Adrenal gland (tissue), 12 donors: ENCODE results near the gene RBBP5. TPM values are rescaled to one million over a fixed set of nuclear protein-coding genes. Genes with fewer than 3 reads are reported as not detected.

ENCODE experiments used
- DNase-seq, 7 donors: peaks; one replicate each; pipeline ENCODE4 v3.0.0-alpha.2; 2019 to 2020
- H3K27ac ChIP-seq, 5 donors: fragments of 200-600 bp; sonication (generic) in 4 of 5; 1 replicate in 3 of 5; 2 replicates in 2 of 5; pipeline versions ENCODE4 v1.5.1 to v1.8.0; 2016 to 2020; ENCODE audit warnings: mild to moderate bottlenecking in 1 of 5
- H3K27me3 ChIP-seq: fragments of 200-600 bp; 2 replicates; pipeline ENCODE4 v1.8.0; 2021
- H3K36me3 ChIP-seq, 2 donors: fragments of 200-600 bp; replicated peaks in 1 of 2; 1 replicate in 1 of 2; 2 replicates in 1 of 2; pipeline versions ENCODE4 v1.5.1 to v1.8.0; 2018 to 2022
- H3K4me1 ChIP-seq, 2 donors: fragments of 200-600 bp; replicated peaks in 1 of 2; 1 replicate in 1 of 2; 2 replicates in 1 of 2; pipeline versions ENCODE4 v1.5.1 to v1.8.0; 2018 to 2021
- H3K4me3 ChIP-seq, 4 donors: fragments of 200-600 bp; sonication (generic) in 3 of 4; one replicate each; pipeline ENCODE4 v1.5.1; 2016 to 2018
- H3K9me3 ChIP-seq, 3 donors: fragments of 200-600 bp; sonication (generic) in 1 of 3; replicated peaks in 1 of 3; 1 replicate in 2 of 3; 2 replicates in 1 of 3; pipeline versions ENCODE4 v1.5.1 to v1.8.0; 2016 to 2021
- POLR2A ChIP-seq, 2 donors: fragments of 450-650 bp; IDR thresholded peaks; one replicate each; pipeline ENCODE4 v1.6.1; 2017; ENCODE audit warnings: antibody characterized with exemption in 2 of 2, mild to moderate bottlenecking in 2 of 2, moderate library complexity in 1 of 2
- WGBS, 4 donors: extraction: QIAGEN DNeasy Blood & Tissue Kit in 2 of 4; methylation state at CpG; one replicate each; pipeline versions ENCODE4 v1.1.5 to v1.1.7; 2013 to 2017; 5-methylcytosine and 5-hydroxymethylcytosine counted together
- intact Hi-C, 2 donors: fragments of 100-400 bp; cut with DNase I; formaldehyde crosslinking; loops; one replicate each; pipeline versions ENCODE4 v1.14.1 to v1.15.0; 2022 to 2023
- polyA plus RNA-seq, 3 donors: library from polyadenylated mRNA; stranded (reverse); fragments of 200-250 nt in 2 of 3; fragments of 350-450 nt in 1 of 3; fragmentation: Illumina TruSeq in 1 of 3; extraction: RNeasy Lipid Tissue Mini Kit (QIAGEN cat#74804) in 1 of 3; gene quantifications; one replicate each; pipeline ENCODE4 v1.2.3, GENCODE V29; 2013 to 2014
- total RNA-seq, 9 donors: library from RNA; depleted of rRNA in 4 of 9; stranded (reverse); fragments of >200 nt in 4 of 9; fragments of 120-200 nt in 1 of 9; fragmentation: NEBNext Ultra II Directional in 1 of 9; extraction: Animal tissue kit (Norgen Biotek cat#: 25700) in 1 of 9; gene quantifications; one replicate each; pipeline versions ENCODE4 v1.1.0 to v1.2.4, GENCODE V29; 2013 to 2023
- TF ChIP-seq, protein P1 (sequence below), 6 experiments: fragments of 450-650 bp in 4 of 6; fragments of 200-600 bp in 2 of 6; sonication (generic) in 1 of 6; IDR thresholded peaks; 1 replicate in 5 of 6; 2 replicates in 1 of 6; pipeline versions ENCODE4 v1.5.1 to v1.8.0; 2016 to 2021; ENCODE audit warnings: antibody characterized with exemption in 6 of 6, mild to moderate bottlenecking in 2 of 6, moderate library complexity in 1 of 6
- donor health status: healthy with polysubstance abuse.
- donor health status: Bipolar disorder and iron deficiency.
- donor health status: DM: yes; HTN: yes; CAD: no.
- donor health status: DM: no; HTN: no; CAD: no.
- donor health status: DM: no; HTN: no; CAD: no.
- donor health status: DM: yes; HTN: yes; CAD: no.

Gene RBBP5
- total and polyA plus RNA-seq, 12 donors = 4.7 to 26.0 (median 18.3) TPM

GRCh38 chr1:205071801-205072200, 50.0 kb downstream of the RBBP5 start:
- H3K27ac ChIP-seq = no peak overlapping the region
- H3K9me3 ChIP-seq = no peaks in the 10 kb centered on the region
- intact Hi-C loops = no loop called here
- H3K4me1 ChIP-seq = no peaks in the 10 kb centered on the region
- WGBS, 4 donors = 87 to 88% (median 87%) methylated on average over 5 to 12 of the region's 12 CpGs
- H3K36me3 ChIP-seq = no peaks in the 10 kb centered on the region
- DNase-seq = no peak
- no peaks in the 10 kb centered on the region for H3K27me3 ChIP-seq
- H3K4me3 ChIP-seq = no peak overlapping the region
- no peak for TF ChIP-seq POLR2A (IDR thresholded peaks at IDR 0.05)
- TF ChIP-seq, protein P1, sequence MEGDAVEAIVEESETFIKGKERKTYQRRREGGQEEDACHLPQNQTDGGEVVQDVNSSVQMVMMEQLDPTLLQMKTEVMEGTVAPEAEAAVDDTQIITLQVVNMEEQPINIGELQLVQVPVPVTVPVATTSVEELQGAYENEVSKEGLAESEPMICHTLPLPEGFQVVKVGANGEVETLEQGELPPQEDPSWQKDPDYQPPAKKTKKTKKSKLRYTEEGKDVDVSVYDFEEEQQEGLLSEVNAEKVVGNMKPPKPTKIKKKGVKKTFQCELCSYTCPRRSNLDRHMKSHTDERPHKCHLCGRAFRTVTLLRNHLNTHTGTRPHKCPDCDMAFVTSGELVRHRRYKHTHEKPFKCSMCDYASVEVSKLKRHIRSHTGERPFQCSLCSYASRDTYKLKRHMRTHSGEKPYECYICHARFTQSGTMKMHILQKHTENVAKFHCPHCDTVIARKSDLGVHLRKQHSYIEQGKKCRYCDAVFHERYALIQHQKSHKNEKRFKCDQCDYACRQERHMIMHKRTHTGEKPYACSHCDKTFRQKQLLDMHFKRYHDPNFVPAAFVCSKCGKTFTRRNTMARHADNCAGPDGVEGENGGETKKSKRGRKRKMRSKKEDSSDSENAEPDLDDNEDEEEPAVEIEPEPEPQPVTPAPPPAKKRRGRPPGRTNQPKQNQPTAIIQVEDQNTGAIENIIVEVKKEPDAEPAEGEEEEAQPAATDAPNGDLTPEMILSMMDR (IDR thresholded peaks at IDR 0.05) = no peak

GRCh38 chr1:205071028-205071409, 50.8 kb downstream of the RBBP5 start:
- Histone ChIP-seq H3K27ac (no peak overlapping the region), H3K4me1 (no peaks in the 10 kb centered on the region), H3K4me3 (no peak overlapping the region), H3K9me3 (no peaks in the 10 kb centered on the region), H3K27me3 (no peaks in the 10 kb centered on the region), H3K36me3 (no peaks in the 10 kb centered on the region)
- intact Hi-C loops = no loop called here
- TF ChIP-seq, protein P1 (IDR thresholded peaks at IDR 0.05) = no peak
- no peak for TF ChIP-seq POLR2A (IDR thresholded peaks at IDR 0.05)
- DNase-seq = no peak
- 90 to 100% (median 97%) methylated on average over 2 of the region's 2 CpGs for WGBS, 4 donors

DNA sequence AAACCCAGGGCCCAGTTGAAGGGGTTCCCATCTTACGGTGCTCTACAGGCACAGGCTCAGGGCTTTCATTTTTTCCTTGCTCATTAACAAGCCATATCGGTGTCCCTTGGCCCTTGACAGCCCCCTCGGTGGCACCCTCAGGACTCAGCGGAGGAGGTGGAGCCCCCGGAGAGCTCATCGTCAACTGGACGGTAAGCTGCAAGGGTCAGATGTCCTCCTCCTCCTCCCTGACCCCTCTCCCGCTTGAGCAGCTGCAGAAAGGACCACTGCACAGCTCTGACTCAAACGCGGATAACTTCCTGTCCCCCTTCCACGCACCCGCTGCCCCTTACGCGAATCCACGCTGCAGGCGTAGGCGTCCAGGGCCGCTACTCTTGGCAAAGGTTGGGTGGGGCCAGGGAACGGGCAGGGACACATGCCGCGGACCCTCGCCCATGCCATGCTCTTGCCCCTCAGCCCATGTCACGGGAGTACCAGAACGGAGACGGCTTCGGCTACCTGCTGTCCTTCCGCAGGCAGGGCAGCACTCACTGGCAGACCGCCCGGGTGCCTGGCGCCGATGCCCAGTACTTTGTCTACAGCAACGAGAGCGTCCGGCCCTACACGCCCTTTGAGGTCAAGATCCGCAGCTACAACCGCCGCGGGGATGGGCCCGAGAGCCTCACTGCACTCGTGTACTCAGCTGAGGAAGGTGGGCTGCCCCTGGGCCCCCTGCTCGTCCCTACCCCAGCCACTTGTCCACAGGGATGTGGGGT, 52.2 kb downstream of the RBBP5 start:
- H3K9me3 ChIP-seq = no peaks in the 10 kb centered on the region
- intact Hi-C loops = no loop called here
- H3K27ac ChIP-seq = no peak overlapping the region
- no peaks in the 10 kb centered on the region for H3K27me3 ChIP-seq
- TF ChIP-seq, protein P1 (IDR thresholded peaks at IDR 0.05) = no peak
- no peak for TF ChIP-seq POLR2A (IDR thresholded peaks at IDR 0.05)
- H3K4me1 ChIP-seq = no peaks in the 10 kb centered on the region
- no peak for DNase-seq
- WGBS, 4 donors = 83 to 89% (median 87%) methylated on average over 26 to 42 of the region's 42 CpGs
- H3K36me3 ChIP-seq = no peaks in the 10 kb centered on the region
- no peak overlapping the region for H3K4me3 ChIP-seq

- DNase-seq = peak in 2 of 7 donors; percentile 23 to 40
- H3K4me3 ChIP-seq = no peak overlapping the region
- H3K27ac ChIP-seq = no peak overlapping the region
- no peaks in the 10 kb centered on the region for H3K9me3 ChIP-seq
- TF ChIP-seq, protein P1 (IDR thresholded peaks at IDR 0.05) = no peak
- no peak for TF ChIP-seq POLR2A (IDR thresholded peaks at IDR 0.05)
- H3K27me3 ChIP-seq = no peaks in the 10 kb centered on the region
- no peaks in the 10 kb centered on the region for H3K36me3 ChIP-seq
- 12 to 28% (median 26%) methylated on average over 2 of the region's 2 CpGs for WGBS, 4 donors
- intact Hi-C loops = no loop called here
- no peaks in the 10 kb centered on the region for H3K4me1 ChIP-seq
Observed at GRCh38 chr1:205068457-205069040, 53.2 kb downstream of the RBBP5 start.
